Right cardiac atrium (tissue), 5 donors: ENCODE measurements around the gene LAMA5. TPM values are rescaled to one million over a fixed set of nuclear protein-coding genes. Genes with fewer than 3 reads are reported as not detected.

Experiments
- ATAC-seq, 2 donors: fragments of 200-7000 bp; cut with Tn5 transposase; one replicate each; pipeline versions ENCODE4 v1.8.0 to v1.9.1; 2020; ENCODE audit warnings: moderate library complexity in 2 of 2, mild to moderate bottlenecking in 1 of 2
- DNase-seq, 3 donors: peaks; one replicate each; pipeline ENCODE4 v3.0.0-alpha.2; 2020
- H3K27ac ChIP-seq: one replicate; pipeline ENCODE4 v1.5.1; 2013; ENCODE audit warnings: mild to moderate bottlenecking, low read length, control low read depth, moderate library complexity
- H3K27me3 ChIP-seq: one replicate; pipeline ENCODE4 v1.6.1; 2013; ENCODE audit not compliant: control insufficient read depth, insufficient read depth
- H3K4me1 ChIP-seq: one replicate; pipeline ENCODE4 v1.6.1; 2013; ENCODE audit warnings: low read length; ENCODE audit not compliant: control insufficient read depth, insufficient read depth
- H3K4me3 ChIP-seq: one replicate; pipeline ENCODE4 v1.5.1; 2013; ENCODE audit warnings: low read length, control low read depth
- H3K9me3 ChIP-seq: one replicate; pipeline ENCODE4 v1.6.1; 2013; ENCODE audit warnings: low read length; ENCODE audit not compliant: control insufficient read depth
- WGBS: extraction: QIAGEN DNeasy Blood & Tissue Kit; methylation state at CpG from one replicate; pipeline ENCODE4 v1.1.7; 2013; 5-methylcytosine and 5-hydroxymethylcytosine counted together
- intact Hi-C, 4 donors: fragments of 100-400 bp; cut with DNase I; formaldehyde crosslinking; loops; one replicate each; pipeline versions ENCODE4 v1.11.0 to v1.14.0; 2022 to 2023
- polyA plus RNA-seq: library from polyadenylated mRNA; stranded (reverse); fragments of 200-250 nt; gene quantifications from one replicate; pipeline ENCODE4 v1.2.3, GENCODE V29; 2013
- total RNA-seq, 4 donors: library from RNA; stranded (reverse); fragmentation: NEBNext Ultra II Directional; extraction: Animal tissue kit (Norgen Biotek cat#: 25700); gene quantifications; one replicate each; pipeline ENCODE4 v1.2.1, GENCODE V29; 2021
- donor health status: healthy with polysubstance abuse.
- donor health status: DM: no; HTN: yes; CAD: no.
- donor health status: DM: no; HTN: no; CAD: no.
- donor health status: DM: no; HTN: yes; CAD: no; lungs with severe emphysema.
- donor health status: DM: yes; HTN: yes; CAD: no.

LAMA5 gene
- total and polyA plus RNA-seq, 5 donors = 77.4 to 97.9 (median 88.6) TPM

GRCh38 chr20:62293111-62293784 is 73.9 kb downstream of the LAMA5 start:
- no peak for ATAC-seq
- WGBS = 90% methylated on average over 20 of the region's 20 CpGs
- DNase-seq = peak in 1 of 3 donors; percentile 30
- H3K9me3 ChIP-seq = no peaks in the 10 kb centered on the region
- no peaks in the 10 kb centered on the region for H3K27me3 ChIP-seq
- no peak overlapping the region for H3K4me3 ChIP-seq
- no peaks in the 10 kb centered on the region for H3K4me1 ChIP-seq
- H3K27ac ChIP-seq = no peak overlapping the region
- intact Hi-C loops = loop anchor here in 1 of 4 donors (10.0 kb wide), 1 partner anchor 108 kb away; the partner anchor contains the start of gene MTG2

DNA sequence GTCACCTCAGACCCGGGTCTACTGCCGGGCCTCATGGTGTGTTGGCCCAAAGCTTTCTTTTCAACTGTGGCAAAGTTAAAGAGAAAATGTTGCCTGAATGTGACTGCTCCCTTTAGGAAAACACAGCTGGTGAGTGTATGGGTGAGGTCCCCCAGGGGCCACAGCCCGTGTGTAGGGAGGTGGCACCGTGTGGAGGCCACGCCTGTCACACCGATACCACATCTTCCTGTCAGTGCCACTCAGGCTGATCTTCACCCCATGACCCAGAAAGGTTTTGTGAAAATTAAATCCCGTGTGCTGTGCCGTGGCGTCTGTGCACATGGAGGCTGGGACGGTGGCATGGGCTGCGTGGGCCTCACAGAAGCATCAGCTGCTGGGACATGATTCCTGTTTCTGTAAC is 75.0 kb downstream of the LAMA5 start:
- Histone ChIP-seq H3K4me3 (no peak overlapping the region), H3K9me3 (no peaks in the 10 kb centered on the region), H3K27me3 (no peaks in the 10 kb centered on the region), H3K4me1 (no peaks in the 10 kb centered on the region), H3K27ac (no peak overlapping the region)
- 91% methylated on average over 11 of the region's 11 CpGs for WGBS
- intact Hi-C loops = loop anchor here in 1 of 4 donors (10.0 kb wide), 1 partner anchor 107 kb away; the partner anchor contains the start of gene MTG2
- ATAC-seq (no peak), DNase-seq (peak in 1 of 3 donors; percentile 3)

DNA sequence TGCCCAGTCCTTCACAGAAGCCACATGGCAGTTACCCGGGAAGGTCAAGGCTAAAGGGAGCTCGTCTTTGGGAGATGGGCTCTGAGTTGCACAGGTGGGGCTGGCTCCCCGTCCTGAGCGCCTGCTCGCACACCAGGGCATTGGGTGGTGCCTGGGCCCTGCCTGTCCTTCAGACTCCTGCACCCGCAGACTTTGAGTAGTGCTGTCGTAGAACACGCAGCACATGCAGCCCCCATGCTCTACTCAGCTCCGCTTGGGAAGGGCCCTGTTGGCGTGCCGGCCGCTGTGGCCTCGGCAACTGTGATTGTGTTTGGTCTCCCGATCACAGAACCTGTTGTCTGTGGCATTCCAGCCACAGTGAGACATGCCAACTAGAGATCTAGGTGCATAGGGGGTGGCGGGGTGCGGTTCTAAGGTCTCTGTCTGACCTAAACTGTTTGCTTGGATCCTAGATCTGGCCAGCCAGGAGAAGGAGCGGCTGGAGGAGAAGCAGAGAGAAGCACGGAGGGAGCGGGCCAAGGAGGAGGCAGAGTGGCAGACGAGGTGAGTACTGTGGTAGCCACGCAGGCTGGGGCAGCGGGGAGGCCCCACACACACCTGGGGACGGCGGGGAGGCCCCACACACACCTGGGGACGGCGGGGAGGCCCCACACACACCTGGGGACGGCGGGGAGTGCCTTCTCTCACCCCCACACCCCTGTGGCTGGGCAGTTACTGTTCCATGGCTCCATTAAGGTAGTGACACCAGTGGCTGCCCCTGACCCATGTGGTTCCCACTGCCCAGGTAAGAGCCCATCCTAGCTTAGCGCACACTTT is 75.7 kb downstream of the LAMA5 start:
- WGBS = 96% methylated on average over 29 of the region's 29 CpGs
- H3K27me3 ChIP-seq = no peaks in the 10 kb centered on the region
- H3K4me3 ChIP-seq = no peak overlapping the region
- H3K27ac ChIP-seq = no peak overlapping the region
- DNase-seq (peak in 1 of 3 donors; percentile 56), ATAC-seq (peak; percentile 17 to 35)
- intact Hi-C loops = loop anchor here in 1 of 4 donors (10.0 kb wide), 1 partner anchor 107 kb away; the partner anchor contains the start of gene MTG2
- no peaks in the 10 kb centered on the region for H3K9me3 ChIP-seq
- peaks cover under 1% of the 10 kb centered on the region for H3K4me1 ChIP-seq

GRCh38 chr20:62289898-62290297 is 77.2 kb downstream of the LAMA5 start:
- Histone ChIP-seq H3K4me3 (no peak overlapping the region), H3K9me3 (no peaks in the 10 kb centered on the region), H3K27me3 (no peaks in the 10 kb centered on the region), H3K27ac (no peak overlapping the region), H3K4me1 (peaks cover 7% of the 10 kb centered on the region)
- ATAC-seq (no peak), DNase-seq (peak in 1 of 3 donors; percentile 6)
- WGBS = 90% methylated on average over 8 of the region's 8 CpGs
- intact Hi-C loops = loop anchor here in 2 of 4 donors (10.0 kb wide), 1 partner anchor 105 kb away; the partner anchor contains the start of gene MTG2 (in 2 of the 2)

DNA sequence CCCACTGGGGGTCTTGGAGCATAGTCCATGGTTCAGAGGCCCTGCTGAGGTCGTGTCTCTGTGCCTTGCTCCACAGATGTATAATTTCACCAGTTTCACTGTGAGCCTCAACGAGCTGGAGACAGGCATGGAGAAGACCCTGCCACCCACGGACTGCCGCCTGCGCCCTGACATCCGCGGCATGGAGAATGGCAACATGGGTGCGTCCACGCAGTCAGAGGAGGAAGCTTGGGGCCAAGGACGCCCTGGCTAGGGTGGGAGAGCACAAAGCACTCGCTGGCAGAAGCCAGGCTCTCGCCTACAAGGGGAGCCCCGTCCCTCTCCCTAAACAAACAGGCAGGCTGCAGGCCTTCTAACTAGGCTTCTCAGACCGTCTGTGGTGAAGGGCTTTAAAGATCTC is 78.0 kb downstream of the LAMA5 start:
- Histone ChIP-seq H3K4me3 (no peak overlapping the region), H3K4me1 (peaks cover 7% of the 10 kb centered on the region), H3K9me3 (no peaks in the 10 kb centered on the region), H3K27ac (no peak overlapping the region), H3K27me3 (no peaks in the 10 kb centered on the region)
- intact Hi-C loops = loop anchor here in 1 of 4 donors (10.0 kb wide), 1 partner anchor 104 kb away; the partner anchor contains the start of gene MTG2
- DNase-seq (peak in 1 of 3 donors; percentile 31), ATAC-seq (no peak)
- 85% methylated on average over 14 of the region's 14 CpGs for WGBS

DNA sequence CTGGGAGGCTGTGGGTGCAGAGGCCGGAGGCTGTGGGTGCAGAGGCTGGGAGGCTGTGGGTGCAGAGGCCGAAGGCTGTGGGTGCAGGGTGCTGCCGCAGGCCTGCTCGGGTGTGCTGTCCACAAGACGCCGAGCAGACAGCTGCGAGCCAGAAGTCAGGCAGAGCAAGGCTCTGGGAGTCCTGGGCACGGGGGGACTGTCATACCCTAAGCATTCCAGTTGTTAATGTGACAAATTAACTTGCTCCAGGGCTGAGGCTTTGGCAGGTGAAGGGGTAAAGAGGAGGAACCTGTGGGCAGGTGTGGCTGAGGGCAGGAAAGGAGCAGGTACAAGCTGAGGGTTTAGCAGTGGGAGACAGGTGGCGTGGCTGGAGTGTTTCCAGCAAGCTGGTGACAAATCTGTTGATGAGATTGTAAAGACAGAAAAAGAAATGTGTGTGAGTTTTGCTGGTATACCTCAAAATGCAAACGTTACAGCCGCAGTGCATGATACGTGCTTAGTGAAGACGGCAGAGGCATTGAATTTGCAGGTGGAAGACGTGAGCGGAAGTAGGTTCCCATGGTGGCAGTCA is 78.5 kb downstream of the LAMA5 start:
- intact Hi-C loops = loop anchor here in 1 of 4 donors (10.0 kb wide), 1 partner anchor 104 kb away; the partner anchor contains the start of gene MTG2
- no peak overlapping the region for H3K27ac ChIP-seq
- DNase-seq = peak in 1 of 3 donors; percentile 29
- H3K4me1 ChIP-seq = peaks cover 7% of the 10 kb centered on the region
- no peaks in the 10 kb centered on the region for H3K27me3 ChIP-seq
- ATAC-seq = no peak
- WGBS = 89% methylated on average over 15 of the region's 15 CpGs
- no peaks in the 10 kb centered on the region for H3K9me3 ChIP-seq
- H3K4me3 ChIP-seq = no peak overlapping the region

DNA sequence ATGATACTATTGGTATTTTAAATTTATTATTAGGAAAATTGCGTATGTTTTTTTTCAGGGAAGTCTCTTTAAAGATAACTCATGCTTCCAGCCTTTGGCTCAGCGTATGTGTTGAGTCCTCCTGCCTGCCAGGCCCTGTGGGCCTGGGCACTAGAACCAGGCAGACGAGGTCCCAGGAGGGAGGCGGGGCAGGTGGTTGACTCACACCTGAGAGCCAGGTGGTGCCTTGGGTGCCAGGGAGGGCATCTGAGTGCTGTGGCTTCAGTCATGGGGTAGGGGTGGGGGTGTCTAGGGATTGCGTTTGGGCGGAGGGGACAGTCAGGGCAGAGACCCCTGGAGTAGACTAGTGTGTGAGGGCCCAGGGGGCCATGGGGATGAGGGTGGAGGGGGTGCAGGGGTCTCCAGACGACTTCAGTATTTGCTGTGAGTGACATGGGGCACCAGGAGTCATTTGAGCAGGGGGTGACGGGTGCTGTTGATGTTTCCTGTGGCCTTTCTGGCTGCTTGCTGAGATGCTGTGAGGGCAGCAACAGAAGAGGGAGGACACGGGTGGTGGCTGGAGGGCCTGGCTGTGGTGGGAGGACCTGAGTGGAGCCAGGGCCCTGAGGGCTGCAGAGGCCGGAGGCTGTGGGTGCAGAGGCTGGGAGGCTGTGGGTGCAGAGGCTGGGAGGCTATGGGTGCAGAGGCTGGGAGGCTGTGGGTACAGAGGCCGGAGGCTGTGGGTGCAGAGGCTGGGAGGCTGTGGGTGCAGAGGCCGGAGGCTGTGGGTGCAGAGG is 79.2 kb downstream of the LAMA5 start:
- no peak for ATAC-seq
- intact Hi-C loops = loop anchor here in 1 of 4 donors (10.0 kb wide), 1 partner anchor 103 kb away; the partner anchor contains the start of gene MTG2

DNA sequence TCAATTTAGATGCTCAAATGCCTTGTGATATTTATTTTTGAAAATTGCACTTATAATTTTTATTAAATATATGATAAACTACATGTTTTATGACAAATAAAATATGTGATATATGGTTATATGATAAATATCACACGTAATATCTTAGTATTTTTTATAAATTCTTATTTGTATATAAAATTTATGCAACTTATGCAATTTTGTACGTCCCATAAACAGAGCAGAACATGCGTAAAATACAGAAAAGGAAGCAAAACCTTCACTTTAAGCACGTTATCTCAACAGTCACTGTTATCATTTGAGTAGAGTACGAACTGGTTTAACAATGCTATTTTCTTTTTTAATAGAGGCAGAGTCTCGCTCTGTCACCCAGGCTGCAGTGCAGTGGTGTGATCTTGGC is 80.0 kb downstream of the LAMA5 start:
- intact Hi-C loops = loop anchor here in 1 of 4 donors (10.0 kb wide), 1 partner anchor 102 kb away; the partner anchor contains the start of gene MTG2
- DNase-seq = no peak
- WGBS = 72% methylated on average over 6 of the region's 6 CpGs
- Histone ChIP-seq H3K27ac (no peak overlapping the region), H3K27me3 (no peaks in the 10 kb centered on the region), H3K4me1 (peaks cover 7% of the 10 kb centered on the region), H3K4me3 (no peak overlapping the region), H3K9me3 (no peaks in the 10 kb centered on the region)
- ATAC-seq = no peak

More for the DNA sequence above, 79.2 kb downstream of the LAMA5 start:
- peak in 1 of 3 donors; percentile 49 for DNase-seq
- Histone ChIP-seq H3K4me1 (peaks cover 7% of the 10 kb centered on the region), H3K27me3 (no peaks in the 10 kb centered on the region), H3K9me3 (no peaks in the 10 kb centered on the region), H3K27ac (no peak overlapping the region), H3K4me3 (no peak overlapping the region)
- WGBS = 92% methylated on average over 12 of the region's 12 CpGs

DNA sequence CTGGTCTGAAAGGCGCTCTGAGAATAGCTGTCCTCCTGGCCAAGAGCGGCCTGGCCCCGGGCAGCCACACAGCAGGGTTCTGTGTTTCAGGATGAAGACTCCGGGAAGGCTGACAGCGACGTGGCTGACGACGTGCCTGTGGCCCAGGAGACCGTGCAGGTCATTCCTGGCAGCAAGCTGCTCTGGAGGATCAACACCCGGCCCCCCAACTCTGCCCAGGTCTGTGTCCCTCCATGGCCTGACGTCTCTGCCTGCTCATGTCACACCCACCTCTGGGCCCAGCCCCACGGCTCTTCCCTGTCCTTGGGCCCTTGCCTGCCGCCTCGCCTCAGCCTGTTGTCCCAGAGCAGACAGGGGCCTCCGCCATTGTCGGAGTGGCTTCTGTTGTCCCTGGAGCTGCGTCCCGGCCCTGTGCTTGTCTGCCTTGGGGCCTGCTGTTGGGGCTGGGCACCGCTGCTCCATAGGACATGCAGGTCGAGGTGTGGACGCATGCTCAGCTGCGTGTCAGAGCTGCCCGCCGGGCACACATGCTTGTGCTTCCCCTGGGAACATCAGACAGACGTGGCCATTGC is 80.5 kb downstream of the LAMA5 start:
- 59% methylated on average over 25 of the region's 25 CpGs for WGBS
- Histone ChIP-seq H3K27ac (peak overlapping the region; percentile 88), H3K4me1 (peaks cover 7% of the 10 kb centered on the region), H3K27me3 (no peaks in the 10 kb centered on the region), H3K9me3 (no peaks in the 10 kb centered on the region), H3K4me3 (no peak overlapping the region)
- peak in 2 of 3 donors; percentile 76 to 81 for DNase-seq
- intact Hi-C loops = loop anchor here in 1 of 4 donors (10.0 kb wide), 1 partner anchor 102 kb away; the partner anchor contains the start of gene MTG2
- ATAC-seq = peak; percentile 53 to 79
